Spleen (tissue), 7 donors: ENCODE results near the gene RMRP.
A peak's percentile ranks its signal among the peaks of the same experiment; 100 is the strongest.

ENCODE experiments used
- CTCF ChIP-seq, 11 experiments: fragments of 200-600 bp in 7 of 11; fragments of 450-650 bp in 4 of 11; sonication (generic) in 4 of 11; IDR thresholded peaks in 8 of 11; conservative IDR thresholded peaks in 3 of 11; 1 replicate in 7 of 11; 2 replicates in 4 of 11; pipeline versions ENCODE4 v1.4.0 to v1.8.0; 2016 to 2021; ENCODE audit warnings: antibody characterized with exemption in 11 of 11, inconsistent platforms in 4 of 11, mild to moderate bottlenecking in 1 of 11
- POLR2A ChIP-seq, 3 donors: fragments of 450-650 bp; IDR thresholded peaks; one replicate each; pipeline ENCODE4 v1.5.1; 2017; ENCODE audit warnings: antibody characterized with exemption in 3 of 3, mild to moderate bottlenecking in 1 of 3
- donor health status: DM: no; HTN: no; CAD: no; lungs with moderate emphysema.
- donor health status: DM: no; HTN: no; CAD: no.
- donor health status: DM: no; HTN: no; CAD: no.

DNA sequence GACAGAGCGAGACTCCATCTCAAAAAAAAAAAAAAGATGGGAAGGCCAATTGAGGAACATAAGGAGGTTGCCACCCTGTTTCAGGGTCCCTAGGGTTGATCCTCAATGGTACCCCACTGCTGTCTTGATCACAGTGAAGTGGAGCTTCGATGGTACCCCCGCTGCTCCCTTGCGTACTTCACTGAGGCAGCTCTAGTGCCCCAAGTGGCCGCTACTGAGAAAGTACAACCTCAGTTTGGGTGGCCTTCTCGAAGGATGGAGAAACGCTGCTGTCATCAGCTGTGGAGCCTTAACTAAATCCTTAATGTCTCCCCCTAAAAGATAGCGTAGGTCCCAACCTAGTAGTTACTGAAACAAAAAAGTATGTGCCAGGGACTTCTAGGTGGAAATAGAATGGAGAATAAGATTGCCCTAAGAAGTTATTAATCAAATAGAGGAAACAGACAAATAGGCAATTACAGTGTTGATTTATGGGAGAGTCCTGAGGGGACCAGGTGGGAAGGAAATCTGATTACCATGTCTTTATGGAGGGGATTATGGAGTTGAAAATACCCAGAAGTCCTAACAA lies 46.5 kb downstream of the RMRP start:
- no peak for TF ChIP-seq POLR2A (IDR thresholded peaks at IDR 0.05)
- peak; percentile 27 to 80 (median 63) for TF ChIP-seq CTCF (IDR thresholded peaks at IDR 0.05 in 8 of 11, conservative IDR thresholded peaks at IDR 0.05 in 3 of 11)
